Testis (tissue), 3 donors: ENCODE results near the gene TEX101. TPM values are rescaled to one million over a fixed set of nuclear protein-coding genes. Genes with fewer than 3 reads are reported as not detected.
"Not testable (repeated sequence)": the region's sequence is repeated elsewhere in the genome, so short reads cannot be mapped to it uniquely, and the experiment has no call there.

Source experiments
- DNase-seq: peaks from one replicate; pipeline ENCODE4 v3.0.0-alpha.2; 2019
- H3K27ac ChIP-seq, 2 donors: fragments of 200-600 bp; sonication (generic); one replicate each; pipeline ENCODE4 v1.5.1; 2019
- H3K27me3 ChIP-seq: fragments of 200-600 bp; sonication (generic); one replicate; pipeline ENCODE4 v1.5.1; 2019
- H3K36me3 ChIP-seq: fragments of 200-600 bp; sonication (generic); one replicate; pipeline ENCODE4 v1.5.1; 2017; ENCODE audit warnings: low read depth; ENCODE audit errors: missing control alignments
- H3K4me1 ChIP-seq: fragments of 200-600 bp; sonication (generic); one replicate; pipeline ENCODE4 v1.5.1; 2019
- H3K4me3 ChIP-seq, 2 donors: fragments of 200-600 bp; sonication (generic); one replicate each; pipeline ENCODE4 v1.5.1; 2017 to 2019
- H3K9me3 ChIP-seq: fragments of 200-600 bp; sonication (generic); one replicate; pipeline ENCODE4 v1.5.1; 2017
- CTCF ChIP-seq, 3 experiments: fragments of 450-650 bp in 2 of 3; fragments of 200-600 bp in 1 of 3; sonication (generic) in 1 of 3; IDR thresholded peaks; one replicate each; pipeline ENCODE4 v1.5.1; 2016 to 2019; ENCODE audit warnings: antibody characterized with exemption in 3 of 3, mild to moderate bottlenecking in 2 of 3, moderate library complexity in 1 of 3
- POLR2A ChIP-seq: fragments of 450-650 bp; IDR thresholded peaks from one replicate; pipeline ENCODE4 v1.6.1; 2017; ENCODE audit warnings: antibody characterized with exemption, mild to moderate bottlenecking, moderate library complexity
- WGBS, 2 donors: methylation state at CpG; one replicate each; pipeline ENCODE4 v1.1.5; 2018; 5-methylcytosine and 5-hydroxymethylcytosine counted together
- intact Hi-C: fragments of 100-400 bp; cut with DNase I; formaldehyde crosslinking; loops from one replicate; pipeline ENCODE4 v1.15.1; 2023; ENCODE audit warnings: low total_unique reads
- polyA plus RNA-seq: library from polyadenylated mRNA; stranded (reverse); fragments of 350-450 nt; fragmentation: Illumina TruSeq; extraction: RNeasy Lipid Tissue Mini Kit (QIAGEN cat#74804); gene quantifications from one replicate; pipeline ENCODE4 v1.2.3, GENCODE V29; 2014; ENCODE audit warnings: low read depth, low replicate concordance; ENCODE audit not compliant: insufficient read depth
- total RNA-seq, 2 donors: library from RNA; depleted of rRNA; stranded (reverse); fragments of >200 nt; gene quantifications; one replicate each; pipeline ENCODE4 v1.2.3, GENCODE V29; 2016

Gene TEX101
- total and polyA plus RNA-seq, 3 donors from 2014 or later: 73.1 to 231 (median 93.3) TPM

GRCh38 chr19:43380008-43380407 is 34.7 kb upstream of the TEX101 start:
- TF ChIP-seq POLR2A (no peak), CTCF (IDR thresholded peaks at IDR 0.05) (no peak)
- 29 to 43% methylated on average over 14 of the region's 14 CpGs for WGBS, 2 donors
- no peaks in the 10 kb centered on the region for H3K36me3 ChIP-seq
- no peaks in the 10 kb centered on the region for H3K9me3 ChIP-seq
- no peak overlapping the region for H3K4me3 ChIP-seq
- intact Hi-C loops: no loop called here
- no peak for DNase-seq
- no peaks in the 10 kb centered on the region for H3K4me1 ChIP-seq
- H3K27ac ChIP-seq: no peak overlapping the region
- no peaks in the 10 kb centered on the region for H3K27me3 ChIP-seq

- no peaks in the 10 kb centered on the region for H3K27me3 ChIP-seq
- H3K36me3 ChIP-seq: no peaks in the 10 kb centered on the region
- TF ChIP-seq POLR2A: no peak
- no peaks in the 10 kb centered on the region for H3K9me3 ChIP-seq
- no peaks in the 10 kb centered on the region for H3K4me1 ChIP-seq
- no peak overlapping the region for H3K4me3 ChIP-seq
- no peak for DNase-seq
- H3K27ac ChIP-seq: no peak overlapping the region
- intact Hi-C loops: no loop called here
- 59 to 65% methylated on average over 4 of the region's 4 CpGs for WGBS, 2 donors
Observed at GRCh38 chr19:43380771-43381386, 33.8 kb upstream of the TEX101 start.

- H3K36me3 ChIP-seq, H3K4me1 ChIP-seq, DNase-seq, intact Hi-C loops, H3K9me3 ChIP-seq, H3K4me3 ChIP-seq, H3K27me3 ChIP-seq, H3K27ac ChIP-seq: not testable (repeated sequence)
- WGBS, 2 donors: 67 to 83% methylated on average over 8 to 10 of the region's 12 CpGs
Observed at GRCh38 chr19:43382586-43383216, 32.0 kb upstream of the TEX101 start.

- intact Hi-C loops, DNase-seq, H3K27me3 ChIP-seq, H3K9me3 ChIP-seq, H3K4me1 ChIP-seq, H3K27ac ChIP-seq, H3K4me3 ChIP-seq, H3K36me3 ChIP-seq: not testable (repeated sequence)
- 89 to 93% methylated on average over 7 of the region's 7 CpGs for WGBS, 2 donors
Observed at GRCh38 chr19:43383254-43383653, 31.4 kb upstream of the TEX101 start.

- intact Hi-C loops, H3K36me3 ChIP-seq, H3K4me1 ChIP-seq, H3K27me3 ChIP-seq, H3K27ac ChIP-seq, H3K9me3 ChIP-seq, DNase-seq, H3K4me3 ChIP-seq: not testable (repeated sequence)
- WGBS, 2 donors: 67 to 73% methylated on average over 2 to 3 of the region's 3 CpGs
Observed at GRCh38 chr19:43383759-43384158, 30.9 kb upstream of the TEX101 start.

- WGBS, 2 donors: 86 to 88% methylated on average over 11 of the region's 11 CpGs
- H3K9me3 ChIP-seq, H3K4me3 ChIP-seq, DNase-seq, H3K4me1 ChIP-seq, H3K36me3 ChIP-seq, H3K27ac ChIP-seq, H3K27me3 ChIP-seq, intact Hi-C loops: not testable (repeated sequence)
Observed at GRCh38 chr19:43390903-43391551, 23.7 kb upstream of the TEX101 start.

GRCh38 chr19:43391552-43391935 is 23.1 kb upstream of the TEX101 start:
- 90 to 93% methylated on average over 6 of the region's 6 CpGs for WGBS, 2 donors
- intact Hi-C loops: not testable (repeated sequence)

GRCh38 chr19:43393501-43393900 is 21.2 kb upstream of the TEX101 start:
- H3K4me1 ChIP-seq: not testable (repeated sequence)

More at GRCh38 chr19:43391552-43391935, 23.1 kb upstream of the TEX101 start:
- not testable (repeated sequence) for H3K9me3 ChIP-seq, H3K4me1 ChIP-seq, H3K27me3 ChIP-seq, H3K36me3 ChIP-seq, DNase-seq, H3K4me3 ChIP-seq, H3K27ac ChIP-seq

More at GRCh38 chr19:43393501-43393900, 21.2 kb upstream of the TEX101 start:
- H3K27ac ChIP-seq, H3K36me3 ChIP-seq, DNase-seq, H3K9me3 ChIP-seq, H3K4me3 ChIP-seq, H3K27me3 ChIP-seq, intact Hi-C loops: not testable (repeated sequence)
- 61 to 67% methylated on average over 1 to 3 of the region's 3 CpGs for WGBS, 2 donors
